H1 (cell line): ENCODE measurements around the gene COBLL1. TPM values are rescaled to one million over a fixed set of nuclear protein-coding genes. Genes with fewer than 3 reads are reported as not detected.

ENCODE experiments used
- CTCF ChIA-PET: fragments of 300-600 bp; sonication (Branson Sonifier 250); formaldehyde crosslinking; loops from one replicate; lab custom pipeline; 2021; ENCODE audit not compliant: partially characterized antibody; lab: Charles Lee
- POLR2A ChIA-PET: fragments of 300-600 bp; sonication (Branson Sonifier 250); formaldehyde crosslinking; loops from one replicate; lab custom pipeline; 2021; ENCODE audit warnings: inconsistent platforms; ENCODE audit not compliant: partially characterized antibody; lab: Charles Lee
- DNase-seq, 2 experiments: peaks; one replicate each; pipeline versions ENCODE4 v3.0.0 to v3.0.0-alpha.2; 2010 to 2022; ENCODE audit warnings: low spot score in 2 of 2, low read depth in 1 of 2, mixed read lengths in 1 of 2
- FAIRE-seq: peaks from 2 replicates; lab custom pipeline; 2011; peaks lifted over from hg19 to GRCh38; lab: Jason Lieb, UNC
- H2AFZ ChIP-seq: 2 replicates; pipeline ENCODE4 v1.8.1; 2012; ENCODE audit warnings: low read length, inconsistent platforms
- H2AK5ac ChIP-seq: 2 replicates; pipeline ENCODE4 v1.6.1; 2013; ENCODE audit warnings: low read depth, low read length
- H2BK120ac ChIP-seq: replicated peaks from 2 replicates; pipeline ENCODE3; 2013; ENCODE audit warnings: low read depth, low read length, inconsistent platforms
- H2BK12ac ChIP-seq: 2 replicates; pipeline ENCODE4 v1.6.1; 2013; ENCODE audit warnings: low read depth, low read length
- H2BK15ac ChIP-seq: 2 replicates; pipeline ENCODE4 v1.6.1; 2013; ENCODE audit warnings: low read length
- H2BK20ac ChIP-seq: 2 replicates; pipeline ENCODE4 v1.6.1; 2013; ENCODE audit warnings: low read length
- H2BK5ac ChIP-seq: 2 replicates; pipeline ENCODE4 v1.6.1; 2013; ENCODE audit warnings: low read depth, low read length
- H3K14ac ChIP-seq: 2 replicates; pipeline ENCODE4 v1.6.1; 2013; ENCODE audit warnings: inconsistent platforms; ENCODE audit not compliant: insufficient read length
- H3K18ac ChIP-seq: 2 replicates; pipeline ENCODE4 v1.6.1; 2013; ENCODE audit warnings: low read length; ENCODE audit errors: extremely low read depth
- H3K23ac ChIP-seq: 2 replicates; pipeline ENCODE4 v1.6.1; 2013; ENCODE audit warnings: inconsistent platforms; ENCODE audit not compliant: insufficient read length
- H3K23me2 ChIP-seq: 2 replicates; pipeline ENCODE4 v1.6.1; 2013; ENCODE audit warnings: low read depth, low read length
- H3K27ac ChIP-seq: 2 replicates; pipeline ENCODE4 v1.6.1; 2011; ENCODE audit warnings: low read depth, low read length, inconsistent platforms
- H3K27me3 ChIP-seq, 4 experiments: replicated peaks in 1 of 4; 1 replicate in 1 of 4; 2 replicates in 3 of 4; pipeline versions ENCODE4 v1.6.1 to v1.8.1; 2011 to 2013; ENCODE audit warnings: low read length in 3 of 4, mild to moderate bottlenecking in 3 of 4, inconsistent platforms in 2 of 4, mixed read lengths in 2 of 4, moderate library complexity in 1 of 4; ENCODE audit not compliant: control insufficient read depth in 3 of 4, insufficient read depth in 3 of 4; ENCODE audit errors: extremely low read depth in 1 of 4
- H3K36me3 ChIP-seq, 4 experiments: 2 replicates each; pipeline versions ENCODE4 v1.6.1 to v1.8.1; 2011 to 2013; ENCODE audit warnings: mild to moderate bottlenecking in 4 of 4, low read length in 3 of 4, moderate library complexity in 2 of 4, control low read depth in 1 of 4, inconsistent platforms in 1 of 4; ENCODE audit not compliant: insufficient read depth in 4 of 4, control insufficient read depth in 2 of 4
- H3K4ac ChIP-seq: replicated peaks from 2 replicates; pipeline ENCODE3; 2013; ENCODE audit warnings: low read length, low read depth, mixed read lengths, inconsistent platforms; ENCODE audit not compliant: insufficient read length
- H3K4me1 ChIP-seq, 4 experiments: replicated peaks in 1 of 4; 1 replicate in 1 of 4; 2 replicates in 3 of 4; pipeline versions ENCODE4 v1.6.1 to v1.8.1; 2011 to 2013; ENCODE audit warnings: low read length in 3 of 4, inconsistent platforms in 2 of 4, mixed read lengths in 1 of 4; ENCODE audit not compliant: insufficient read depth in 4 of 4, control insufficient read depth in 3 of 4
- H3K4me2 ChIP-seq, 2 experiments: 2 replicates each; pipeline versions ENCODE4 v1.6.1 to v1.8.1; 2011 to 2013; ENCODE audit warnings: low read depth in 2 of 2, low read length in 2 of 2, control low read depth in 1 of 2, inconsistent platforms in 1 of 2, mild to moderate bottlenecking in 1 of 2; ENCODE audit not compliant: insufficient read depth in 1 of 2
- H3K4me3 ChIP-seq, 4 experiments: fragments of 200-600, 300-600 bp in 1 of 4; sonication (generic), shearing (Covaris generic), sonication (Bioruptor Twin) in 1 of 4; 2 replicates each; pipeline versions ENCODE4 v1.5.1 to v1.8.1; 2011 to 2016; ENCODE audit warnings: low read length in 4 of 4, low read depth in 3 of 4, control low read depth in 2 of 4, inconsistent platforms in 2 of 4, mild to moderate bottlenecking in 2 of 4, mixed read lengths in 1 of 4, moderate library complexity in 1 of 4; ENCODE audit not compliant: insufficient read depth in 2 of 4; ENCODE audit errors: extremely low read depth in 1 of 4
- H3K56ac ChIP-seq: replicated peaks from 2 replicates; pipeline ENCODE3; 2013; ENCODE audit warnings: low read depth, mild to moderate bottlenecking, mixed read lengths, low read length, inconsistent platforms; ENCODE audit not compliant: insufficient read length
- H3K79me1 ChIP-seq: 2 replicates; pipeline ENCODE4 v1.6.1; 2013; ENCODE audit warnings: low read depth, low read length, control low read depth
- H3K79me2 ChIP-seq, 2 experiments: 2 replicates each; pipeline versions ENCODE4 v1.6.1 to v1.8.1; 2012 to 2013; ENCODE audit warnings: low read length in 2 of 2, mild to moderate bottlenecking in 2 of 2, inconsistent platforms in 1 of 2; ENCODE audit not compliant: insufficient read depth in 2 of 2, control insufficient read depth in 1 of 2
- H3K9ac ChIP-seq, 4 experiments: replicated peaks in 1 of 4; 1 replicate in 1 of 4; 2 replicates in 3 of 4; pipeline versions ENCODE4 v1.6.1 to v1.8.1; 2011 to 2013; ENCODE audit warnings: low read depth in 3 of 4, low read length in 3 of 4, control low read depth in 2 of 4, mild to moderate bottlenecking in 2 of 4, moderate library complexity in 2 of 4, inconsistent platforms in 1 of 4; ENCODE audit errors: extremely low read depth in 1 of 4
- H3K9me3 ChIP-seq, 2 experiments: 2 replicates each; pipeline versions ENCODE4 v1.6.1 to v1.8.1; 2012 to 2013; ENCODE audit warnings: mild to moderate bottlenecking in 2 of 2, moderate library complexity in 2 of 2, control low read depth in 1 of 2, inconsistent platforms in 1 of 2, low read depth in 1 of 2, low read length in 1 of 2, mixed read lengths in 1 of 2; ENCODE audit not compliant: insufficient read depth in 2 of 2
- H4K20me1 ChIP-seq, 2 experiments: replicated peaks in 1 of 2; 2 replicates each; pipeline versions ENCODE3 to v1.8.1; 2011 to 2013; ENCODE audit warnings: inconsistent platforms in 2 of 2, low read length in 2 of 2, mild to moderate bottlenecking in 1 of 2; ENCODE audit not compliant: insufficient read depth in 2 of 2, control insufficient read depth in 1 of 2
- H4K5ac ChIP-seq: 2 replicates; pipeline ENCODE4 v1.6.1; 2013; ENCODE audit warnings: low read length, low read depth, mixed read lengths, inconsistent platforms; ENCODE audit not compliant: insufficient read length
- H4K8ac ChIP-seq: 2 replicates; pipeline ENCODE4 v1.8.0; 2013; ENCODE audit warnings: mild to moderate bottlenecking, moderate library complexity, low read length, inconsistent platforms; ENCODE audit not compliant: insufficient read depth; ENCODE audit errors: extremely low read depth
- H4K91ac ChIP-seq: replicated peaks from 2 replicates; pipeline ENCODE3; 2013; ENCODE audit warnings: low read length, mixed read lengths, inconsistent platforms; ENCODE audit not compliant: insufficient read length
- BACH1 ChIP-seq: IDR thresholded peaks from 2 replicates; pipeline ENCODE4 v1.6.1; 2012; ENCODE audit warnings: low read length, improper control_type of control experiment
- CHD1 ChIP-seq: IDR thresholded peaks from 2 replicates; pipeline ENCODE4 v1.6.1; 2012; ENCODE audit warnings: low read depth, low read length, improper control_type of control experiment
- CTBP2 ChIP-seq: IDR thresholded peaks from 2 replicates; pipeline ENCODE4 v1.7.0; 2011; ENCODE audit warnings: borderline replicate concordance, mild to moderate bottlenecking, moderate library complexity, mixed read lengths, low read length; ENCODE audit not compliant: insufficient read depth, insufficient read length
- FOSL1 ChIP-seq: IDR thresholded peaks from 2 replicates; pipeline ENCODE4 v1.6.1; 2011; ENCODE audit warnings: mild to moderate bottlenecking, low read depth, low read length, moderate library complexity; ENCODE audit not compliant: insufficient read depth
- PHF8 ChIP-seq: fragments of 200-600 bp; sonication (generic); conservative IDR thresholded peaks from 2 replicates; pipeline ENCODE4 v1.7.1; 2012; ENCODE audit warnings: low read depth, mild to moderate bottlenecking, inconsistent platforms, low read length, moderate library complexity
- RXRA ChIP-seq: IDR thresholded peaks from 2 replicates; pipeline ENCODE4 v1.6.1; 2011; ENCODE audit warnings: low read depth, mild to moderate bottlenecking, low read length, moderate library complexity; ENCODE audit not compliant: insufficient read depth
- SRF ChIP-seq: IDR thresholded peaks from 2 replicates; pipeline ENCODE4 v1.6.1; 2011; ENCODE audit warnings: mild to moderate bottlenecking, low read depth, low read length, moderate library complexity
- WGBS, 2 experiments: shearing (Covaris generic) in 1 of 2; methylation state at CpG; one replicate each; pipeline versions ENCODE4 v1.1.6 to v1.1.7; 2013 to 2015; ENCODE audit warnings: low lambda C conversion rate in 2 of 2, mixed read lengths in 2 of 2, inconsistent platforms in 1 of 2, low coverage in 1 of 2, missing lambda C conversion rate in 1 of 2; ENCODE audit not compliant: insufficient replicate concordance in 2 of 2, insufficient coverage in 1 of 2, insufficient read length in 1 of 2; ENCODE audit errors: extremely low coverage in 1 of 2, missing lambda C conversion rate in 1 of 2; 5-methylcytosine and 5-hydroxymethylcytosine counted together
- polyA plus RNA-seq, 7 experiments: library from polyadenylated mRNA; depleted of rRNA in 3 of 7; stranded (reverse) in 5 of 7; unstranded in 2 of 7; fragments of >200 nt in 5 of 7; fragments of 200-250 nt in 2 of 7; gene quantifications; 1 replicate in 5 of 7; 2 replicates in 1 of 7; 4 replicates in 1 of 7; pipeline versions ENCODE4 v1.2.1 to v1.2.3, GENCODE V29; 2011 to 2013; ENCODE audit warnings: missing spikeins in 2 of 7, mixed read lengths in 2 of 7
- total RNA-seq: library from RNA; stranded (reverse); fragmentation: NEBNext Ultra II Directional; extraction: Animal tissue kit (Norgen Biotek cat#: 25700); gene quantifications from 2 replicates; pipeline ENCODE4 v1.2.1, GENCODE V29; 2021

Gene COBLL1
- total and polyA plus RNA-seq, 2 of the 8 experiments (the other 6 are each of a cell fraction or from before 2014, with no cell fraction given) = 2.2 to 6.2 TPM

- no peak for DNase-seq
- Histone ChIP-seq H4K20me1 (no peaks in the 10 kb centered on the region), H3K36me3 (no peaks in the 10 kb centered on the region), H2BK5ac (no peak overlapping the region), H3K9ac (no peak overlapping the region), H2BK20ac (no peak overlapping the region), H3K79me1 (no peaks in the 10 kb centered on the region), H2AK5ac (no peak overlapping the region), H3K18ac (no peak overlapping the region), H3K4me2 (no peak overlapping the region), H2BK12ac (no peak overlapping the region), H3K56ac (no peak overlapping the region), H3K27me3 (peaks cover 0 to 4% (median 1%) of the 10 kb centered on the region in 4 experiments; a peak in 2 of 7 replicates), H3K4ac (no peak overlapping the region), H3K4me1 (no peaks in the 10 kb centered on the region), H3K79me2 (no peaks in the 10 kb centered on the region), H2BK120ac (no peak overlapping the region), H2BK15ac (no peak overlapping the region), H3K23me2 (no peaks in the 10 kb centered on the region; the same call in 1 of the 2 replicates), H2AFZ (no peak overlapping the region), H3K9me3 (no peaks in the 10 kb centered on the region), H3K27ac (no peak overlapping the region), H4K91ac (no peak overlapping the region), H3K23ac (no peak overlapping the region), H3K14ac (no peak overlapping the region), H3K4me3 (no peak overlapping the region), H4K8ac (no peak overlapping the region), H4K5ac (no peak overlapping the region)
- CTCF ChIA-PET = interaction anchor here (0.5 to 2.2 kb wide), 3 partner anchors 8 to 876 kb away, joined by 3 to 7 read pairs (median 3); no protein-coding TSS in a partner anchor
- FAIRE-seq = no peak
- 93% methylated on average over 2 of the region's 2 CpGs; no CpG with 5 or more reads in 1 of the 2 experiments for WGBS, 2 experiments
- TF ChIP-seq BACH1 (no peak), RXRA (no peak), SRF (no peak), FOSL1 (no peak), CTBP2 (no peak), PHF8 (no peak), CHD1 (no peak)
- POLR2A ChIA-PET = no interaction called here
These were observed 184.5 kb downstream of the COBLL1 start for GRCh38 chr2:164657129-164657528.
